HG03520 (cell line): ENCODE data around the gene PDLIM1.
"Not testable (repeated sequence)": the region's sequence is repeated elsewhere in the genome, so short reads cannot be mapped to it uniquely, and the experiment has no call there.

Source experiments
- ATAC-seq: cut with Tn5 transposase; IDR thresholded peaks from one replicate; pipeline ENCODE4 v1.9.1; 2021; ENCODE audit warnings: mild to moderate bottlenecking, moderate library complexity; ENCODE audit not compliant: unreplicated experiment

Gene PDLIM1

DNA sequence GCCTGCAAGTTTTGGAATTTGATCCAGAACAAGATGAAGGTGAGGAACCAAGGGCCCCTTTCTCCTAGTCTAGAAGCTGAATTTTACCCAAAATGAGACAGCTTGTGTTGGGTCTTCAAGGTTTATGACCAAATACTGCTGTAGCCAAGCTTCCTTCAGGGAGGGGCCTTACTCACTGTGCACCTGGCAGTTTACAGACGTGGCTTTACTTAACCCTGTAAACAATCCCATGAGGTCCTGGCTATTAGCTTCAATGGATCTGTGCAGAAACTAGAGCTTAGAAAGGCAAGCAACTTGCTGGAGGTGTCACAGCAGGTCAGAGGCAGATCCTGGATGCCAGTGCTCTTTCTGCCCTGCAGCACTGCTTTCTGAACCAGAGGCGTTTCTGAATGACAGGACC is 46.7 kb downstream of the PDLIM1 start:
- ATAC-seq = no peak

DNA sequence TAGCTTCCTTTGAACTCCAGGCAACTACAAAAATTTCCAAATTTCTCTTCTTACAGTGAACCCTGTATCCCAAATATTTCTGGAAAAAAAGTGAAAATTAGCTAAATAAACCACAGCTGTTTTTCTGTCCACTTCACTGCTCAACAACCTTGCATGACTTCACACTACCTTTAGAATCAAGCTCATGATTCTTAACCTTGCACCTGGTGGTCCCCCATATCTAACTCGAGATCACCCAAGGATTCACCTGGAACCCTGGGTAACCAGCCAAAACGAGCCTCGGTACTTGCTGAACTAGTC is 47.5 kb downstream of the PDLIM1 start:
- ATAC-seq = no peak

DNA sequence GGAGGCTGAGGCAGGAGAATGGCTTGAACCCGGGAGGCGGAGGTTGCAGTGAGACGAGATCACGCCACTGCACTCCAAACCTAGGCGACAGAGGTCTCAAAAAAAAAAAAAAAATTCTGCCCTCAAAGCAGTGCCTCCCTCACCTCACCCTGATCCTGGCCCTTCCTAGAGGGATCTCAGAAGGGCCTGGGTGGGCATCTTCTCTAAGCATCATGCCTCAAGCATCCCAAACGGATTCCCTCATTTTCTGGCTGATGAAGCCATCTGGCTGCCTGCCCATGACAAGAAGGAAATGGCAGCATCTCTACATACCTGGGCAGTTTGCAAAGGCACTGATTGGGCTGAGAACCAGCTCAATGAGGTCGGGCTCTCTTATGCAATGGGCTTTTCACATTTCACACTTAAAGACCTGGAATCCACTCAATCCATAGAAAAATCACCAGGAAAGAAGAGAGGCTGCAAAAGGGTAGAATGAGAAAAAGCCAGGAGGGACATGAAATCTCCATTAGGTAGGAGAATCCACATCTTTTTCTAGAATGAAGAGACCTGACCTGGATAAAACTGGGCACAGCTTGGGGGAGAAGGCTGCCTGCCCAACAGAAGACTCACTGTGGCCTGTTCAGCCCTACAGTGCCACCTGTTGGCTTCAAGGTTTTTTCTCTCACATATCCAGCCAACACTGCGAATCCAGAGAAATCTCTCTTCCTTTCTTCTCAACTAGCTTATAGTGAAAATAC is 48.1 kb downstream of the PDLIM1 start:
- no peak for ATAC-seq

DNA sequence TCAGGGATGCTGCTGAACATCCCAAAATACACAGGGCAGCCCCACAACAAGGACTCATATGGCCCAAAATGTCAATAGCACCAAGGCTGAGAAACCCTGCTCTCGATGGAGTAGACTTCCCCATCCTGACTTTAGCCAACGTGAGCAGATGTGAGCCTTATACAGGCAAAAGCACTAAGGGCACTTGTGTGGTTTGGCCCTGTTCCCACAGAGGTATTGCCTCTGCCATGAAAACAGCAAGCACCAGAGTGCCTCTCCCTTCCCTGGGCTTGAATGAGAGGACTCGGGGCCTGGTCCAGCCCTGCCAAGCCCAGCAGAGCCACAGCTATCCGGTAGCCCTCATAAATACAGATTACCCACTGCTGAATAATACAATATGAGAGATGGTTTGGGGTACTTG is 49.3 kb downstream of the PDLIM1 start:
- no peak for ATAC-seq

DNA sequence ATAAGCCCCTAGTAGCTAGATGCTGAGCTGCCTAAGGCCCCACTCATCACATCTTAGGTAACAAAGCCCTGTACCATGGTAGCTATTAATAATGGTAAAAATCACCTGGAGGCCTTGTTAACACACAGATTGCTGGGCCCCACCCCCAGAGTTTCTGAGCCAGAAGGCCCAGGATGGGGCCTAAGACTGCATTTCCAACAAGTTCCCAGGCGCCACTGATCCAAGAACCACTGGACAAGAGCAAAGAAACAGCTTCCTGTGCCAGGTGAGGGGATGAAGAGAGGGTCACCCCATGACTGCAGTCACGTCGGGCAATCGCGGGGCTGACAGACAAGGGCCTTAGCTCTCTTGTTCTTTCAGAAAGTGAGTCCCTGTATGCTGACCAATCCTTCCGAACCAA is 50.0 kb downstream of the PDLIM1 start:
- ATAC-seq = no peak

DNA sequence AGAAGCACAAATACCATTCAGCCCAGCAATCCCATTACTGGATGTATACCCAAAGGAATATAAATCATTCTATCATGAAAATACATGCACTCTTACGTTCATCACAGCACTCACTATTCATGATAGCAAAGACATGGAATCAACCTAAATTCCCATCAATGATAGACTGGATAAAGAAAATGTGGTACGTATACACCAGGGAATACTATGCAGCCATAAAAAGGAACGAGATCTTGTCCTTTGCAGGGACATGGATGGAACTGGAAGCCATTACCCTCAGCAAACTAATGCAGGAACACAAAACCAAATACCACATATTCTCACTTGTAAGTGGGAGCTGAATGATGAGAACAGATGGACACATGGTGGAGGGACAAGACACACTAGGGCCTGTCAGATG is 50.7 kb downstream of the PDLIM1 start:
- ATAC-seq = not testable (repeated sequence)

DNA sequence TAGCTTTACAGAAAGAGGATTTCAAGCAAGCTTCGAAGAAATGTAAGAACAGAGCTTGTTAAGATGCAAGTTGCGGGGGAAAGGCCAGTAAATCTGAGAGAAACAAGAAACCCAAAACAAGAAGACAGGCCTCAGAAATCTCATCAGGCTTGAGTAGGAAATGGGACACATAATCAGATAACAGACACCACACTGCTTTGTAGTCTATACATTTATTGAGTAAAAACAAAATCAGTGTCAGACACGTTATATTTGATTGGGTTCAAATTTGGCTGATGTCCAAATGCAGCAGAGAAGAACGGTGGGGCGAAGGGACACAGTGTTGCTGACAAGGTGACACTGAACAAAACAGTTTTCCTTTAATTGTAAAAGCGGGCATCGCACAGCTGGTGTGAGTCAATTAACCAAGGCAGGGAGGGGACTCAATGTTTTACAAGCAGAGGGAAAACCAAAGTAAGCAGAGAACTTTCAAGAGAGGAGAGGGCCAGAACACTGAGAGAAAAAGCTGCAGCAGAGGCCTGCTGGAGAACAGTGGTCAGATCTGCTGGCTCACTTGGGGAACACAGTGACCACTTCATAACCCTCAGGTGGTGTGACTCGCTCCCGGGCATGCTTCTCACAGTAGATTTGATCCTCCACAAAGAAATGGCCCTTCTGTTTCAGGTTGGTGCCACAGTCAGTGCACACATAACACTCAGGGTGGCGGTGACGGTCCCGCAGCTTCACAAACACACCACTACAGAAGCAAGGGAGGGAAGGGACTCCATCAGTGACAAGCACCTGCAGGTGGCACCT is 53.2 kb downstream of the PDLIM1 start:
- ATAC-seq = no peak

DNA sequence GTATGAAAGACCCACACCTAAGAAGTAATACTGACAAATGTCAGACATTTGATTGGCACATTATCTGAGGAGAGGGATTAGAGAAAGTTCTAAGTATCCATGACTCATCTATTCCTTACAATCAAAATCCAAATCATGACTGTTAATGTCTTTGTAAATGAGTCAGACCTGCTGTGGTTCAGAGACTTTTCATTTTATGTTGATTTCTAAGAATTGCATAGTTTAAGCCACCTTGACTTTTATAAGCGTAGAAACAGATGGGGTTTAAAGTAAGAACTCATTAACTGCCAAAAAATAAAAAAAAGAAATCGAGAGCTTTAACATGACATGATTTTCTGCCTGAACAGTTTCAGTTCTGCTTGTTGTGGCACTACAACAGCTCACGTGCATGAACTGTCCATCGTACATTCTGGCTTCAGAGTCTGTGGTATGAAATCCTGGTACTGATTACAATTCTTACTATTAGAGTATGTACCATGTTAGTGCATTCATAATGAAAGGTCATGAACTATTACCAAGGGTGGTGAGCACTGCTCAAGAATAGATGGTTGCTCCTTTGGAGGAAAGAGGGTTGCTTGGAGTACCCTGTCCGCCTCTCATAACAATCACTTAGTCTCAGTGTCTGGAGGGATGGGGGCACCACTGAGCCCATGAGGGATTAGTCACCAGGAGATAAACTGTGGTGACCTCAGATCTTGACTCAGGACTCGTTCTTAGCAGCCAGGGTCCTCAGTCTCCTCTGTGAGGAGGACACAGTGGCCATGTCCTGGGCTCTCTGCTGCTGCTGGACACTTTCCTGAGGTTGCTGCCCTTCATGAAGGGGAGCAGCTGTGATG is 54.5 kb downstream of the PDLIM1 start:
- peak; percentile 98 for ATAC-seq

DNA sequence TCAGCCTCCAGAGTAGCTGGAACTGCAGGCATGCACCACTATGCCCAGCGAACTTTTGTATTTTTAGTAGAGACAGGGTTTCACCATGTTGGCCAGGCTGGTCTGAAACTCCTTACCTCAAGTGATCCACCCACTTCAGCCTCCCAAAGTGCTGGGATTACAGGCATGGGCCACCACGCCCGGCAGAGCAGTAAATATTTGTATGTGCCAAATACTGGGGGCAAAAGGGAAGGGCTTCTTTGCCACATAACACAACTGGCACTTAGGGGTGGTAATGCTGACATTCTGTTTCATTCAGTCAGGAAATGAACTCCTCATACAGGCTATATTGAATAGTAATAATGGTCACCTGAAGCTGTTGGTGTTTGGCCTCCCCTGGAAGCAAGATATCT is 55.1 kb downstream of the PDLIM1 start:
- no peak for ATAC-seq

DNA sequence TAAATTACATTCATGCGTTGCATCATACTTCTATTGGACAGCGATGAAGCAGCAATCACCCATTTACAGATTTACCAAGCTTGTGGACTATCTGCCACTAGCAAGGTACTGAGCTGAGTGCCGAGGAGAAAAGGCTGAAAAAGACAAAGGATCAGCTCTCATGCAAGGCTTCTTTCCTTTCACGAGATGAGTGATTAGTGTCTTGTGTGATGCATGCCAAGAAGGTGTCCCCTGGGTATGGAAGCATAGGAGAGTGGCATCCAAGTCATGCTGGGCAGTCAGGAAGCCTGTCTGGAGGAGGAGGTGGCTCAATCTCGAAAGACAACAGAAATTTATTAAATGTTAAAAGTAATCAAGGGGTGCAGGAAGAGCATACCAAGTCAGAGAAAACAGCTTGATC is 55.9 kb downstream of the PDLIM1 start:
- no peak for ATAC-seq

DNA sequence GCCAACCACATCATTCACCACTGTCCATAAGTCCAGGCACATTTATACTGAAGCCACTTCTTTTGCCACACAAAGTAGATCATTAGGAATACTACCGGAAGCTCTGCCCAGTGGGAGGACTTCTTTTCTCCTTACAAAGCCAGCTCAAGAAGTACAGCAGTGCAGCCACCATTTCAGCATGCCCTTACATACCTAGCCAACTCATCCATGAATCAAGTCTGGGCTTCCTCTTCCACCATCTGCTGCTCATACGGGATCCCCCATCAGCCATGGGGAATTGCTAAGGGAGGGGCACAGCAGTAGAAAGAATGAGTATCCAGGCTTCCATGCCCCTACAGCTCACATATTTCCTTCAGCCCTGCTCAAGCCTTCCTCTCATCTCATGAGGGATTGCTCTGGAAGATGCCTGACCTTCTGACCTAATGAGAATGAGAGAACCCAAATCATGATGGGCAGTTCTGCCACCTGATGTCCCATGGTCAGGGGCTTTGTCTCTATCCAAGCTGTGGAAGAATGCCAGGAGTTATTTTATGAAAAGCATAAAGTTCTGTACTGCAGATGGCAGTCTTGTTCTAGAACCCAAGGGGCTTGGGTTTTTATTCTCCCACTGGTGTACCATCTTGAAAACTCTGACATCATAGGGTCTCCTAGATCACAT is 57.3 kb downstream of the PDLIM1 start:
- ATAC-seq = no peak

DNA sequence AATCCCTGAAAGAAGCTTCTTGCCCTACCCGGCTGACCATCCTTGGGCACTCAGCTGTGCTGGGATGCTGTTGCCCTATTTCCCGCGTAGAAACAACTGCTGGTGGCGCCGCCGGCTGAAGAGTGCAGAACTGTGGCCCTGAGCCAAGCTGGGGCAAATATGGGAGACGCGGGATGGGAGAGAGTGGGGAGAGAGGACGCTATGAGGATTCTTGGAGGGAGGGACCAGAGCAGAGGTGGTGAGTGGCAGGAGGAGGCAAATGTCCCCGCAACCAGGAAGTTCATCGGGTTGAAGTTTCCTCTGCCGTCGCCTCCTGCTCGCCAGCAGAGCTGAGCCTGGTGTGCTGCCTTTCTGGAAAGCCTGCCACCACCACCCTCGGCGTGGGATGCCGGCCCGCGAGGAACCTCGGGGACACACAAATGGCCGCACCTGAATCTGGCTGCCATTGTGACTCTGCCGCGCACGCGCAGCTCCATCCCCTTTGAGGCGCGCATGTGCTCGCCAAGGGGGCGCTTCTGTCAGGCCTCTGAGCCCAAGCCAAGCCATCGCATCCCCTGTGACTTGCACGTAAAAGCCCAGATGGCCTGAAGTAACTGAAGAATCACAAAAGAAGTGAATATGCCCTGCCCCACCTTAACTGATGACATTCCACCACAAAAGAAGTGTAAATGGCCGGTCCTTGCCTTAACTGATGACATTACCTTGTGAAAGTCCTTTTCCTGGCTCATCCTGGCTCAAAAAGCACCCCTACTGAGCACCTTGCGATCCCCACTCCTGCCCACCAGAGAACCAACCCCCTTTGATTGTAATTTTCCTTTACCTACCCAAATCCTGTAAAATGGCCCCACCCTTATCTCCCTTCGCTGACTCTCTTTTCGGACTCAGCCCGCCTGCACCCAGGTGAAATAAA is 59.9 kb downstream of the PDLIM1 start:
- not testable (repeated sequence) for ATAC-seq

DNA sequence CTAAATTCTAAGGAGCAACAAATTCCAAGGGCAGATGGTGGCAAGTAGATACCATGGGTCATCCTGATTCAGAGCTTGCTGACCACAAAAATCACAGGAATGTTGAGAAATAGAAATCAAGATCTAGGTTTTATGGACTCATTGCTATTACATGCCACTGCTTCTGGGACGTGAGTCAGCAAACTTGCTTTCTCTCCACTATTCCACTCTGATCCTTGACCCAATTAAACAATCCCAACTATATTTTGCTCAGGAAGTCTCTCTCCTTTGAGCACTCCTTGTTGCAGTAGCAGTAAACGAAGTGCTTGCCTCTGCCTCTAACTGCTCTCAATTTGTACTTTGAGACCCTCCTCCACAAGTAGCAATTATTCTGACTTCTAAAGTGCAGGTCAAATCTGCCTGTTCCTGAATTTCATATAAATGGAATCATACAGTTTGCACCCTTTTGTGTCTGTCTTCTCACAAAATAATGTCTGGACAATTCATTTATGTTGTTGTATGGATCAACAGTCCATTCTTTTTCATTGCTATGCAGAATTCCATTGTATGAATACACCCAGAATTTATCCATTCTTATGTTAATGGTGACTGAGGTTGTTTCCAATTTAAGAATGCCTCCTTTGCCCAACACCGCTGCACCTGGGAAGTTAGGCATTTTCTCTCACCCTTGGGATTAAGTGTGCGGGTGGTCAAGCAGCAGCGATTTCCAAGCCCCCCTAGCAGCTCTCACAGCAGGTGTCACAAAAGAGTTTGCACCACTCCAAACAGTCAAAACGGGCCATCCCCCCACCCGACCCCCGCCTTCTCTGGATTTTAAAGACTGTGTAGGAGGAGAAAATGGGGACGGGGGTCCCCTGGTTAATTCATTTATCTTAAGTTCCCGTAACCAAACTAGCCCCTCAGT is 60.8 kb downstream of the PDLIM1 start:
- no peak for ATAC-seq

DNA sequence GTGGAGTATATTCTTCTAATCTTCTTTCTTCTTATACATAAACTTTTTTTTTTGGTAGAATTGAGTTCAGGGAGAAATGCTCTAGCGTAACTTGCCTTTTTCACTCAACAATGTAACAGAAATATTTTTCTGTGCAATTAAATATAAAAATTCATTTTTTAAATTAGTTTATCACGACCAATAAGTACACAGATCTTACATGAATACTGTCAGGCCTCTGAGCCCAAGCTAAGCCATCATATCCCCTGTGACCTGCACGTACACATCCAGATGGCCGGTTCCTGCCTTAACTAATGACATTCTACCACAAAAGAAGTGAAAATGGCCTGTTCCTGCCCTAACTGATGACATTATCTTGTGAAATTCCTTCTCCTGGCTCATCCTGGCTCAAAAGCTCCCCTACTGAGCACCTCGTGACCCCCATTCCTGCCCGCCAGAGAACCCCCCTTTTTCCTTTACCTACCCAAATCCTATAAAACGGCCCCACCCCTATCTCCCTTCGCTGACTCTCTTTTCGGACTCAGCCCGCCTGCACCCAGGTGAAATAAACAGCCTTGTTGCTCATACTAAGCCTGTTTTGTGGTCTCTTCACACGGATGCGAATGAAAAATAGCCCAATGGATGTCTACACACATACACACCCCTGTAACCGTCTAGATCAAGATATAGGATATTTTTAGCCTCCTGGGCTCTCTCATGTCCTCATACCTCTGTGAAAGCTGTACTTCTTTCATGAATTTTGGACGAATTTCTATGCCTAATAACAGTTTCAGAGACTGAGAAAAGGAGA is 61.7 kb downstream of the PDLIM1 start:
- not testable (repeated sequence) for ATAC-seq

DNA sequence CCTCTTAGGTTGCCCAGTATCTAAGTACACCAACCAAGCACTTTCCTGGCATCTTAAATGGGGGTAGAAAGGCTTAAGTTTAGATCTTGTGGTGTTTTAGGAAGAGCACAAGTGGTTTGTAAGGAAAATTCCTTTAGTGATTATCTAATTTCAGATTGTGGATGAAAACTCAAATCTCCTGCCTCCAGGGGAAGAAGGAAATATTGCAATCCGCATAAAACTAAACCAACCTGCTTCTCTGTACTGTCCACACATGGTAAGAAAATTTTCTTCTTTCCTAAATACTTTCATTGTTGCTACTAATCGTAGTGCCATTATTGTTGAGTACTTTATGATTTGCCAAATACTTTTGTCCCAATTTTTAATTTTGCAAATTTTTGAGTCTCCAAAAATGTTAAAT is 65.7 kb downstream of the PDLIM1 start:
- ATAC-seq = no peak

DNA sequence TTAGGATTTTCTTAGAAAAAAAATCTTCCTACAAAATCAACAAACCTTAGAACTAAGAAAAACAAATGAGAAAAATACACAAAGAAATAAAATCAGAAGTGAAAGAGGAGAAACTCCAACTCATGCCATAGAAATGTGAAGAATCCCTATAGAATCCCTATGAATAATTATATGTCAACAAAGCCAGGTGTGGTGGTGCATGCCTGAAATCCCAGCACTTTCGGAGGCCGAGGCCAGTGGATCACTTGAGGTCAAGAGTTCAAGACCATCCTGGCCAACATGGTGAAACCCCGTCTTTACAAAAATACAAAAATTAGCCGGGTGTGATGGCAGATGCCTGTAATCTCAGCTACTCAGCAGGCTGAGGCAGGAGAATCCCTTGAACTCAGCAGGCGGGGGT is 69.7 kb downstream of the PDLIM1 start:
- no peak for ATAC-seq

DNA sequence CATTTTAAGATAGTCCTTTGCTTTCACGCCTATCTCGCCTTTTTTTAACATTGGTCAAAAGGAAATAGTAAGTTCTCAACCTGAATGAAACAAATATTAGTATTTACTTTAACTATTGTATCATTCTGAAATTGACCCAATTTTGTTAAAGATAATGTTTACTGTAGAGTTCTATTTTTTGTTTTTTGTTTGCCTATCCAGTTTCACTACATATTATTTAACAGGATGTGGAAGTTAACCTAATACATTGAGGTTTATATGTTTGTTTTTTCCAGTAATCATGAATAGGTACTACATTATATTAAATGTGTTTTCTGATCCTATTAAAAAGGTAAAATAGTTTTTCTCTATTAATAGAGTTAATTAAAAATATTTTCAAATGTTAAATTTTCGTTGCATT is 70.3 kb downstream of the PDLIM1 start:
- no peak for ATAC-seq

DNA sequence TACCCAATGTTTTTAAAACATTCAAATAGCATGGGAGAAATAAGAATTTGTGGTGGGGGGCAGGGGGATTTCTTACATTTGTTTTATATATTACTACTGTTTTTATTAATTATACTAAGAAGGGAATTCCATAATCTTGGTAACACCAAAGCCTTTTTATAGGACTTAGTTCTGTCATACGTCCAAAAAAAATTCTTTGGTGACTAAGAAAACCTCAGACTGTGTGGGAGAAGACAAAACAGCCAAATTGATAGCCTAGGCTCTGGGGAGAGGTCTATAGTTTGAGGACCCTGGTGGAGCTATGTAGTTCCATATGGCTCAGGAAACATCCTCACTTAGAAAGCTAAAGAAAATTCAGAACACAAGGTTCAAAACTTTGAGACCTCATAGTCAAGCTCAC is 73.3 kb downstream of the PDLIM1 start:
- no peak for ATAC-seq
